Measurements from ENCODE around the gene PGM2.

The PGM2 gene

DNA sequence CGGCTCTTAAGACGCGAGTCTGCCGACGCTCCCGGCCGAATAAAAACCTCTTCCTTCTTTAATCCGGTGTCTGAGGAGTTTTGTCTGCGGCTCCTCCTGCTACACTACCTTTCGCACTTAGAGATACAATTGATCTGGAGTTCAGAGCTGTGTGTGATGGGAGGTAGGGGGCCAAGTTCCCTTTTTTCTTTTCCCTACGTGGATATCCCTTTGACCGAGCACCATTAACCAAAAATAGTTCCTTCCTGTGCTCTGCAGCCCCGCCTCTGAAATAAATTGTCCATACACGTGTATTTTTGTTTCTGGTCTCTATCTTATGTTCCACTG, 555 bp upstream of the PGM2 start:
- TF ChIP-seq TAF1 (IDR thresholded peaks at IDR 0.05; ENCODE audit: borderline replicate concordance, insufficient read depth, low read length) (no peak), REST (IDR thresholded peaks at IDR 0.05; ENCODE audit: insufficient read depth in 1 of 2, low read depth in 2 of 2, low read length in 2 of 2) (no peak), SIN3A (IDR thresholded peaks at IDR 0.05; ENCODE audit: borderline replicate concordance, insufficient read depth, low read length) (no peak), FOXP2 (optimal IDR thresholded peaks at IDR 0.05; ENCODE audit: borderline replicate concordance, extremely low read depth, extremely low read length, insufficient read depth) (no peak), POLR2AphosphoS5 (IDR thresholded peaks at IDR 0.05; ENCODE audit: low read depth, low read length) (no peak)

DNA sequence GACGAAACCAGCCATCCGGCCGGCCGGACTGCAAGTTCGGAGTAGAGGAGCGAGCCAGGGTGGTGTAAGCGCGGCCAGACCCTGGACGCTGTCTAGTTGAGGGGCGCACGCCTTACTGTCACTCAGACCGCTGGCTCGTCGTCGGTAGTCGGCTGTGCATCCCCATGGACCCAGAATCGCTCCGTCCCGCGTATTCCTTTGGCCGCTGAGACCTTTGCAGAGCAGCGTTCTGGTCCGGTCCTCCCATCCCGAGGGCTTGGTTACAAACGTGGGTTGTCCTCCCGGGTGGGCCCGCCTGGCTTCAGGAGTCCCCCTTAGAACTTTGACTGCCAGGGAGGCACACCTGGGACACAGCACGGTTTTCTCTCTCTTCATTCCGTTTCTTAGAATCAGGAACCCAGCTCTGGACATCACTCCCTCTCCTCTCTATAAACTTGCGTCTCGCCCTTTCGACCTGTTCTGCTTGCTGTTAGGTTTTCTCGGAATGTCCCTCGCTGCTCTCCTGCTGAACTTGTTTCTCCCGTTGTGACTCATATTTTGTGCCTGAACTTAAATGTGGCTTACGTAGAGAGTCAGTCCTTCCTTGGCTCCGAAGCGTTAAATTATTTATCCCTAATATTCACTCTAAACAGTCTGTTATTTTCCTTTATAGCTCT, 672 bp downstream of the PGM2 start:
- TF ChIP-seq TAF1 (IDR thresholded peaks at IDR 0.05; ENCODE audit: borderline replicate concordance, insufficient read depth, low read length) (no peak), FOXP2 (optimal IDR thresholded peaks at IDR 0.05; ENCODE audit: borderline replicate concordance, extremely low read depth, extremely low read length, insufficient read depth) (no peak), REST (IDR thresholded peaks at IDR 0.05; ENCODE audit: insufficient read depth in 1 of 2, low read depth in 2 of 2, low read length in 2 of 2) (no peak), POLR2AphosphoS5 (IDR thresholded peaks at IDR 0.05; ENCODE audit: low read depth, low read length) (no peak), SIN3A (IDR thresholded peaks at IDR 0.05; ENCODE audit: borderline replicate concordance, insufficient read depth, low read length) (no peak)

DNA sequence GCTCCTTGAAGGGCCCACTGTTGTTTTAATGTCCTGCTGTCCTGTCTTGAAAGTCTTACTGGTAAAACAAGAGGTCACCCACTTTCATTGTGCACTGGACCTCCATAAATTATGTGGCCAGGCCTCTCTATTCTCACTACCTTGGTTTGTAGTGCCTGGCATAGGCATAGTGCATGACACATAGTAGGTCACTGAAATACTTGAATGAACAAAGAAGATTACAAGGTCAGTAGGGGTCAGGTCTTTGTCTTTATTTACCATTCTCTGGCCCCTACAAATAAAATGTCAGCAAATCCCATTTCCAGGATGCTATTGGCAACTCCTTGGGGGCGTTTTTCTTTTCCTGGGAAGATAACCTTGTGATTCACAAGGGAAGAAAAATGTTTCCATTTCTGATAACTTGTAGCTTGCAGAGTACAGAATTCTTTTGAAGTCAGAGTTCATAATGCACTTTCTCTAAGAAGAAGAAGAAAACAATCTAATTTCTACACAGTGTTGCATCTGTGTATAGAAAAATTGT, 1.4 kb downstream of the PGM2 start:
- TF ChIP-seq FOXP2 (optimal IDR thresholded peaks at IDR 0.05; ENCODE audit: borderline replicate concordance, extremely low read depth, extremely low read length, insufficient read depth), result no peak
- TF ChIP-seq POLR2AphosphoS5 (IDR thresholded peaks at IDR 0.05; ENCODE audit: low read depth, low read length), result no peak
- no peak for TF ChIP-seq TAF1 (IDR thresholded peaks at IDR 0.05; ENCODE audit: borderline replicate concordance, insufficient read depth, low read length)
- no peak for TF ChIP-seq REST (IDR thresholded peaks at IDR 0.05; ENCODE audit: insufficient read depth in 1 of 2, low read depth in 2 of 2, low read length in 2 of 2)
- TF ChIP-seq SIN3A (IDR thresholded peaks at IDR 0.05; ENCODE audit: borderline replicate concordance, insufficient read depth, low read length), result no peak

DNA sequence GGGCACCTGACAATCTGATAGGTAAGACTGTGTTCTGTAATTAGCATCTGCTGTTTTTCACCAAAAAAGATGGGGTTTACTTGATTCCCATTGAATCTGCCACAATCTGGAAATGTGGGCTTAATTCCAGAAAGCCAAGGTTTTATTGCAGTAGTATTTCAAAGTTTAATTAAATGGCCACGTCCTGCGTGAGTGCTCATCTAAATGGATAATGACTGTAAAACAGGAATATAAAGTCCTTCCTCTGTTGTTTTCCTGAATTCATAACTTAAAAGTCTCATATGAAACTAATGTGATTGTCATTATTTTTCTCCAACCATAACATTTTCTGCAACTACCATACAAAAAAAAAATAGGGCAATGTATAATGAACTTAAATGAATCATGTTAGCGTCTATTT, 2.4 kb downstream of the PGM2 start:
- TF ChIP-seq POLR2AphosphoS5 (IDR thresholded peaks at IDR 0.05; ENCODE audit: low read depth, low read length) (no peak), TAF1 (IDR thresholded peaks at IDR 0.05; ENCODE audit: borderline replicate concordance, insufficient read depth, low read length) (no peak), FOXP2 (optimal IDR thresholded peaks at IDR 0.05; ENCODE audit: borderline replicate concordance, extremely low read depth, extremely low read length, insufficient read depth) (no peak), SIN3A (IDR thresholded peaks at IDR 0.05; ENCODE audit: borderline replicate concordance, insufficient read depth, low read length) (no peak)

- no peak for TF ChIP-seq FOXP2 (optimal IDR thresholded peaks at IDR 0.05; ENCODE audit: borderline replicate concordance, extremely low read depth, extremely low read length, insufficient read depth)
- no peak for TF ChIP-seq SIN3A (IDR thresholded peaks at IDR 0.05; ENCODE audit: borderline replicate concordance, insufficient read depth, low read length)
- TF ChIP-seq TAF1 (IDR thresholded peaks at IDR 0.05; ENCODE audit: borderline replicate concordance, insufficient read depth, low read length), result no peak
- TF ChIP-seq POLR2AphosphoS5 (IDR thresholded peaks at IDR 0.05; ENCODE audit: low read depth, low read length), result no peak
- no peak for TF ChIP-seq REST (IDR thresholded peaks at IDR 0.05; ENCODE audit: insufficient read depth in 1 of 2, low read depth in 2 of 2, low read length in 2 of 2)
Observed at GRCh38 chr4:37830640-37831039, 4.2 kb downstream of the PGM2 start.

Data from PFSK-1 (cell line).